ENCODE data around the gene TGFA. TPM values are rescaled to one million over a fixed set of nuclear protein-coding genes. Genes with fewer than 3 reads are reported as not detected.

The TGFA gene
- total RNA-seq, 1 experiment from 2014 or later, result 50.1 TPM

DNA sequence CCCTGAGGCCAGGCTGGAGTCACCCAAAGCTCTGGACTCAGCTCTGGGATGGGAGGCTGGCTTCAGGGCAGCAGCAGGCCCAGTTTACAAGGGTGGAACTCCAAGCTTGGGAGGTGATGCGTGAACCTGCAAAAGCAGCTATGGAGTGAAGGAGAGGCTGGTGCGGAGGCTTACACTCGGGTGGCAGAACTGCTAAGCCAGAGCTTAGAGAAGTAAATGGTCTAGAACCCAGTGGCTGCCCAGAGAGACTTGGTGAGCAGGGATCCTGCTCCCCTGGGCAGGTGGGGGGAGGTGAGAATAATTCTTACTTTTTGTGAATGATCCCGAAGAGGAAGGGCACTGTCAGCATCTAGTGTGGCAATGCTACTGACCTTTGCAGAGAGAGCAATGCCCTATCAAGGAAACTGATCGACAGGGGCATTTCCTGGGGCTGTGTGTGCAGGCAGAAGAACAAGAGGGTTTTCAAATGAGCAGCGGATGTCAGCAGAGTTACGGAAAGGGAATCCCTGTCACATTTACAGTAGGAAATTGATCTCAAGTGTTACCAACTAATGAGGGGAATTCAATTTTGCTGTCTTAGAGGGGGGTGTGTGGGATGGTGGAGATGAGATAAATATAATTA lies 80.4 kb downstream of the TGFA start:
- ATAC-seq (no peak), DNase-seq (ENCODE audit: low read depth, low spot score) (no peak)
- no peak overlapping the region for H2AFZ ChIP-seq (ENCODE audit: low read depth, low read length, poor library complexity, severe bottlenecking)
- H3K4me3 ChIP-seq (replicated peaks in 1 of 2; ENCODE audit: low read depth in 1 of 2, low read length in 2 of 2), result no peak overlapping the region
- no peak overlapping the region for H3K4me2 ChIP-seq (ENCODE audit: low read length)
- no peaks in the 10 kb centered on the region for H4K20me1 ChIP-seq (ENCODE audit: insufficient read depth)
- peaks cover 2 to 5% of the 10 kb centered on the region in 2 experiments; a peak in 1 of 4 replicates for H3K4me1 ChIP-seq (ENCODE audit: control insufficient read depth in 1 of 2, insufficient read depth in 2 of 2, low read length in 2 of 2)
- H3K36me3 ChIP-seq (ENCODE audit: control insufficient read depth in 1 of 2, insufficient read depth in 2 of 2, low read length in 2 of 2), result no peaks in the 10 kb centered on the region
- H3K9ac ChIP-seq (ENCODE audit: low read length), result no peak overlapping the region
- H3K79me2 ChIP-seq (ENCODE audit: insufficient read depth, low read length), result peaks cover 4% of the 10 kb centered on the region; the same call in 1 of the 2 replicates
- H3K9me2 ChIP-seq (ENCODE audit: insufficient read depth), result no peaks in the 10 kb centered on the region
- no peak overlapping the region for H3K27ac ChIP-seq (ENCODE audit: low read depth, low read length)
- H3K9me3 ChIP-seq (ENCODE audit: control insufficient read depth in 1 of 2, insufficient read depth in 1 of 2, low read depth in 1 of 2, low read length in 2 of 2), result no peaks in the 10 kb centered on the region
- POLR2A ChIA-PET, result no interaction called here
- TF ChIP-seq CEBPB (IDR thresholded peaks at IDR 0.05; ENCODE audit: low read depth) (no peak), ELF1 (IDR thresholded peaks at IDR 0.05; ENCODE audit: borderline replicate concordance, low read depth) (no peak), RAD21 (IDR thresholded peaks at IDR 0.05; ENCODE audit: low read depth) (no peak), JUND (IDR thresholded peaks at IDR 0.05) (no peak), YY1 (IDR thresholded peaks at IDR 0.05; ENCODE audit: extremely low read depth, insufficient replicate concordance, low read depth, low read length) (no peak), EZH2 (IDR thresholded peaks at IDR 0.05) (no peak), POLR2A (IDR thresholded peaks at IDR 0.05; ENCODE audit: borderline replicate concordance, extremely low read depth, insufficient read depth, insufficient read length) (no peak), EZH2phosphoT487 (IDR thresholded peaks at IDR 0.05; ENCODE audit: borderline replicate concordance) (no peak), SIN3A (IDR thresholded peaks at IDR 0.05; ENCODE audit: low read depth) (no peak), CBX3 (IDR thresholded peaks at IDR 0.05; ENCODE audit: low read depth) (no peak), SP1 (IDR thresholded peaks at IDR 0.05; ENCODE audit: low read depth) (no peak), POLR2AphosphoS5 (IDR thresholded peaks at IDR 0.05; ENCODE audit: low read depth, low read length) (no peak), ZNF274 (IDR thresholded peaks at IDR 0.05; ENCODE audit: low read depth, low read length) (no peak), TCF7L2 (IDR thresholded peaks at IDR 0.05; ENCODE audit: borderline replicate concordance, extremely low read depth, insufficient read depth, insufficient read length) (no peak)
- TF ChIP-seq, protein P1, sequence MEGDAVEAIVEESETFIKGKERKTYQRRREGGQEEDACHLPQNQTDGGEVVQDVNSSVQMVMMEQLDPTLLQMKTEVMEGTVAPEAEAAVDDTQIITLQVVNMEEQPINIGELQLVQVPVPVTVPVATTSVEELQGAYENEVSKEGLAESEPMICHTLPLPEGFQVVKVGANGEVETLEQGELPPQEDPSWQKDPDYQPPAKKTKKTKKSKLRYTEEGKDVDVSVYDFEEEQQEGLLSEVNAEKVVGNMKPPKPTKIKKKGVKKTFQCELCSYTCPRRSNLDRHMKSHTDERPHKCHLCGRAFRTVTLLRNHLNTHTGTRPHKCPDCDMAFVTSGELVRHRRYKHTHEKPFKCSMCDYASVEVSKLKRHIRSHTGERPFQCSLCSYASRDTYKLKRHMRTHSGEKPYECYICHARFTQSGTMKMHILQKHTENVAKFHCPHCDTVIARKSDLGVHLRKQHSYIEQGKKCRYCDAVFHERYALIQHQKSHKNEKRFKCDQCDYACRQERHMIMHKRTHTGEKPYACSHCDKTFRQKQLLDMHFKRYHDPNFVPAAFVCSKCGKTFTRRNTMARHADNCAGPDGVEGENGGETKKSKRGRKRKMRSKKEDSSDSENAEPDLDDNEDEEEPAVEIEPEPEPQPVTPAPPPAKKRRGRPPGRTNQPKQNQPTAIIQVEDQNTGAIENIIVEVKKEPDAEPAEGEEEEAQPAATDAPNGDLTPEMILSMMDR (IDR thresholded peaks at IDR 0.05 in 2 of 3, conservative IDR thresholded peaks at IDR 0.05 in 1 of 3; ENCODE audit: borderline replicate concordance in 1 of 3, insufficient read depth in 1 of 3, low read depth in 2 of 3, low read length in 2 of 3), result no peak
- TF ChIP-seq, protein P2, sequence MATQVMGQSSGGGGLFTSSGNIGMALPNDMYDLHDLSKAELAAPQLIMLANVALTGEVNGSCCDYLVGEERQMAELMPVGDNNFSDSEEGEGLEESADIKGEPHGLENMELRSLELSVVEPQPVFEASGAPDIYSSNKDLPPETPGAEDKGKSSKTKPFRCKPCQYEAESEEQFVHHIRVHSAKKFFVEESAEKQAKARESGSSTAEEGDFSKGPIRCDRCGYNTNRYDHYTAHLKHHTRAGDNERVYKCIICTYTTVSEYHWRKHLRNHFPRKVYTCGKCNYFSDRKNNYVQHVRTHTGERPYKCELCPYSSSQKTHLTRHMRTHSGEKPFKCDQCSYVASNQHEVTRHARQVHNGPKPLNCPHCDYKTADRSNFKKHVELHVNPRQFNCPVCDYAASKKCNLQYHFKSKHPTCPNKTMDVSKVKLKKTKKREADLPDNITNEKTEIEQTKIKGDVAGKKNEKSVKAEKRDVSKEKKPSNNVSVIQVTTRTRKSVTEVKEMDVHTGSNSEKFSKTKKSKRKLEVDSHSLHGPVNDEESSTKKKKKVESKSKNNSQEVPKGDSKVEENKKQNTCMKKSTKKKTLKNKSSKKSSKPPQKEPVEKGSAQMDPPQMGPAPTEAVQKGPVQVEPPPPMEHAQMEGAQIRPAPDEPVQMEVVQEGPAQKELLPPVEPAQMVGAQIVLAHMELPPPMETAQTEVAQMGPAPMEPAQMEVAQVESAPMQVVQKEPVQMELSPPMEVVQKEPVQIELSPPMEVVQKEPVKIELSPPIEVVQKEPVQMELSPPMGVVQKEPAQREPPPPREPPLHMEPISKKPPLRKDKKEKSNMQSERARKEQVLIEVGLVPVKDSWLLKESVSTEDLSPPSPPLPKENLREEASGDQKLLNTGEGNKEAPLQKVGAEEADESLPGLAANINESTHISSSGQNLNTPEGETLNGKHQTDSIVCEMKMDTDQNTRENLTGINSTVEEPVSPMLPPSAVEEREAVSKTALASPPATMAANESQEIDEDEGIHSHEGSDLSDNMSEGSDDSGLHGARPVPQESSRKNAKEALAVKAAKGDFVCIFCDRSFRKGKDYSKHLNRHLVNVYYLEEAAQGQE (IDR thresholded peaks at IDR 0.05; ENCODE audit: low read depth), result no peak
- TF ChIP-seq, protein P3, sequence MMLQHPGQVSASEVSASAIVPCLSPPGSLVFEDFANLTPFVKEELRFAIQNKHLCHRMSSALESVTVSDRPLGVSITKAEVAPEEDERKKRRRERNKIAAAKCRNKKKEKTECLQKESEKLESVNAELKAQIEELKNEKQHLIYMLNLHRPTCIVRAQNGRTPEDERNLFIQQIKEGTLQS (IDR thresholded peaks at IDR 0.05), result no peak
- TF ChIP-seq, protein P4, sequence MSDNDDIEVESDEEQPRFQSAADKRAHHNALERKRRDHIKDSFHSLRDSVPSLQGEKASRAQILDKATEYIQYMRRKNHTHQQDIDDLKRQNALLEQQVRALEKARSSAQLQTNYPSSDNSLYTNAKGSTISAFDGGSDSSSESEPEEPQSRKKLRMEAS (IDR thresholded peaks at IDR 0.05), result no peak
- TF ChIP-seq, protein P5, sequence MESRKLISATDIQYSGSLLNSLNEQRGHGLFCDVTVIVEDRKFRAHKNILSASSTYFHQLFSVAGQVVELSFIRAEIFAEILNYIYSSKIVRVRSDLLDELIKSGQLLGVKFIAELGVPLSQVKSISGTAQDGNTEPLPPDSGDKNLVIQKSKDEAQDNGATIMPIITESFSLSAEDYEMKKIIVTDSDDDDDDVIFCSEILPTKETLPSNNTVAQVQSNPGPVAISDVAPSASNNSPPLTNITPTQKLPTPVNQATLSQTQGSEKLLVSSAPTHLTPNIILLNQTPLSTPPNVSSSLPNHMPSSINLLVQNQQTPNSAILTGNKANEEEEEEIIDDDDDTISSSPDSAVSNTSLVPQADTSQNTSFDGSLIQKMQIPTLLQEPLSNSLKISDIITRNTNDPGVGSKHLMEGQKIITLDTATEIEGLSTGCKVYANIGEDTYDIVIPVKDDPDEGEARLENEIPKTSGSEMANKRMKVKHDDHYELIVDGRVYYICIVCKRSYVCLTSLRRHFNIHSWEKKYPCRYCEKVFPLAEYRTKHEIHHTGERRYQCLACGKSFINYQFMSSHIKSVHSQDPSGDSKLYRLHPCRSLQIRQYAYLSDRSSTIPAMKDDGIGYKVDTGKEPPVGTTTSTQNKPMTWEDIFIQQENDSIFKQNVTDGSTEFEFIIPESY (IDR thresholded peaks at IDR 0.05; ENCODE audit: extremely low read depth, insufficient replicate concordance, low read length), result no peak
- no peaks in the 10 kb centered on the region for H3K27me3 ChIP-seq (ENCODE audit: insufficient read depth, low read length)
- intact Hi-C loops (cut with micrococcal nuclease), result no loop called here
- RAD21 ChIA-PET (ENCODE audit: low non-redundant PET in 1 of 2, low total read pairs in 2 of 2, uncharacterized antibody in 2 of 2, unreplicated experiment in 2 of 2), result no interaction called here
- no TSS peak for BruUV-seq (replicated peaks)
- CTCF ChIA-PET, result no interaction called here

All from HCT116 (cell line).